ENCODE measurements around the gene HAUS7.

DNA sequence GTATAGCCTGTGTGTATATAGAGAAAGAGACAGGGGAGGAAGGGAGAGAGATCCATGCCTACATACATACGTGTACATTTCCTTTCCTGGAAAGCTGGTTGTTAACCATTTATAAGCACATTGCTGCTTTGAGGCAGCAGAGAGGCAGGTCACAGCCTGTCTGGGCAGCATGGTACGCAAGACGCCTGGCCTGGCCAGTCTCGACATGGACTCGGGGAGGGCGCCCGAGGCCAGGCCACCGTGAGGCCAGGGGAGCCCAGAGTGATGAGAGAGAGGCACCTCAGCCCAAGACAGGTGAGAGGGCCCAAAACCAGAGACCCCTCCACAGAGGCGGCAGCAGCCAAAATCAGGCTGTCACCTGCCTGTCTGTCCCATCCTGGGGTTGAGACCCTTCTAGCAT is 28.4 kb downstream of the HAUS7 start:
- TF ChIP-seq EZH2 (IDR thresholded peaks at IDR 0.05; ENCODE audit: insufficient read depth, poor library complexity, severe bottlenecking) (no peak), EZH2phosphoT487 (IDR thresholded peaks at IDR 0.05; ENCODE audit: insufficient read depth, low read depth) (no peak)
